ENCODE measurements around the gene IGSF3. TPM values are rescaled to one million over a fixed set of nuclear protein-coding genes. Genes with fewer than 3 reads are reported as not detected.
A peak's percentile ranks its signal among the peaks of the same experiment; 100 is the strongest.
"Not testable (repeated sequence)": the region's sequence is repeated elsewhere in the genome, so short reads cannot be mapped to it uniquely, and the experiment has no call there.

The IGSF3 gene
- total RNA-seq, 1 donor from 2014 or later, result 27.2 TPM

GRCh38 chr1:116645802-116646672 is 21.5 kb downstream of the IGSF3 start:
- not testable (repeated sequence) for H3K9me3 Mint-ChIP-seq; H3K27me3 Mint-ChIP-seq (ENCODE audit: low read depth); H3K36me3 Mint-ChIP-seq (ENCODE audit: low read depth); DNase-seq (ENCODE audit: low read depth, low spot score)
- Mint-ChIP-seq H3K27ac (ENCODE audit: unreplicated experiment) (peak overlapping the region; percentile 75), H3K4me1 (peaks cover 57% of the 10 kb centered on the region), H3K4me3 (peak overlapping the region; percentile 38)
- peak; percentile 23 for TF ChIP-seq CTCF (conservative IDR thresholded peaks at IDR 0.05)

GRCh38 chr1:116644993-116645392 is 22.5 kb downstream of the IGSF3 start:
- H3K4me3 Mint-ChIP-seq, result peak overlapping the region; percentile 25
- H3K27me3 Mint-ChIP-seq (ENCODE audit: low read depth); H3K9me3 Mint-ChIP-seq: not testable (repeated sequence)

GRCh38 chr1:116644096-116644495 is 23.4 kb downstream of the IGSF3 start:
- H3K27ac Mint-ChIP-seq (ENCODE audit: unreplicated experiment); H3K27me3 Mint-ChIP-seq (ENCODE audit: low read depth); H3K36me3 Mint-ChIP-seq (ENCODE audit: low read depth); DNase-seq (ENCODE audit: low read depth, low spot score); H3K9me3 Mint-ChIP-seq: not testable (repeated sequence)
- H3K4me1 Mint-ChIP-seq, result peaks cover 60% of the 10 kb centered on the region
- peak overlapping the region; percentile 28 for H3K4me3 Mint-ChIP-seq

More at GRCh38 chr1:116644993-116645392, 22.5 kb downstream of the IGSF3 start:
- DNase-seq (ENCODE audit: low read depth, low spot score); H3K27ac Mint-ChIP-seq (ENCODE audit: unreplicated experiment); H3K36me3 Mint-ChIP-seq (ENCODE audit: low read depth): not testable (repeated sequence)
- H3K4me1 Mint-ChIP-seq, result peaks cover 60% of the 10 kb centered on the region

GRCh38 chr1:116643281-116643751 is 24.2 kb downstream of the IGSF3 start:
- Mint-ChIP-seq H3K27ac (ENCODE audit: unreplicated experiment) (peak overlapping the region; percentile 70), H3K4me3 (peak overlapping the region; percentile 58), H3K4me1 (peaks cover 62% of the 10 kb centered on the region)
- not testable (repeated sequence) for H3K36me3 Mint-ChIP-seq (ENCODE audit: low read depth); H3K9me3 Mint-ChIP-seq; DNase-seq (ENCODE audit: low read depth, low spot score); H3K27me3 Mint-ChIP-seq (ENCODE audit: low read depth)

- not testable (repeated sequence) for H3K9me3 Mint-ChIP-seq; DNase-seq (ENCODE audit: low read depth, low spot score); H3K27me3 Mint-ChIP-seq (ENCODE audit: low read depth); H3K4me3 Mint-ChIP-seq; H3K36me3 Mint-ChIP-seq (ENCODE audit: low read depth)
- Mint-ChIP-seq H3K27ac (ENCODE audit: unreplicated experiment) (peak overlapping the region; percentile 73), H3K4me1 (peaks cover 70% of the 10 kb centered on the region)
These were observed 24.9 kb downstream of the IGSF3 start for GRCh38 chr1:116642311-116643280.

- not testable (repeated sequence) for H3K4me3 Mint-ChIP-seq; H3K36me3 Mint-ChIP-seq (ENCODE audit: low read depth); DNase-seq (ENCODE audit: low read depth, low spot score); H3K27ac Mint-ChIP-seq (ENCODE audit: unreplicated experiment); H3K9me3 Mint-ChIP-seq; H3K27me3 Mint-ChIP-seq (ENCODE audit: low read depth)
- peaks cover 25% of the 10 kb centered on the region for H3K4me1 Mint-ChIP-seq
These were observed 29.9 kb downstream of the IGSF3 start for GRCh38 chr1:116637583-116637982.

- DNase-seq (ENCODE audit: low read depth, low spot score); H3K27ac Mint-ChIP-seq (ENCODE audit: unreplicated experiment); H3K4me3 Mint-ChIP-seq; H3K36me3 Mint-ChIP-seq (ENCODE audit: low read depth); H3K9me3 Mint-ChIP-seq; H3K27me3 Mint-ChIP-seq (ENCODE audit: low read depth): not testable (repeated sequence)
- peaks cover 22% of the 10 kb centered on the region for H3K4me1 Mint-ChIP-seq
These were observed 30.9 kb downstream of the IGSF3 start for GRCh38 chr1:116636584-116636983.

- Mint-ChIP-seq H3K27ac (ENCODE audit: unreplicated experiment) (peak overlapping the region; percentile 20), H3K4me1 (peaks cover 22% of the 10 kb centered on the region)
- not testable (repeated sequence) for H3K4me3 Mint-ChIP-seq; H3K27me3 Mint-ChIP-seq (ENCODE audit: low read depth); DNase-seq (ENCODE audit: low read depth, low spot score); H3K9me3 Mint-ChIP-seq; H3K36me3 Mint-ChIP-seq (ENCODE audit: low read depth)
These were observed 33.1 kb downstream of the IGSF3 start for GRCh38 chr1:116634386-116634785.

- H3K4me1 Mint-ChIP-seq, result peaks cover 11% of the 10 kb centered on the region
- not testable (repeated sequence) for H3K36me3 Mint-ChIP-seq (ENCODE audit: low read depth); DNase-seq (ENCODE audit: low read depth, low spot score); H3K27ac Mint-ChIP-seq (ENCODE audit: unreplicated experiment); H3K9me3 Mint-ChIP-seq; H3K27me3 Mint-ChIP-seq (ENCODE audit: low read depth); H3K4me3 Mint-ChIP-seq
These were observed 35.3 kb downstream of the IGSF3 start for GRCh38 chr1:116631996-116632925.

GRCh38 chr1:116631554-116631953 is 36.0 kb downstream of the IGSF3 start:
- H3K4me3 Mint-ChIP-seq; H3K27ac Mint-ChIP-seq (ENCODE audit: unreplicated experiment); H3K9me3 Mint-ChIP-seq; H3K36me3 Mint-ChIP-seq (ENCODE audit: low read depth); DNase-seq (ENCODE audit: low read depth, low spot score); H3K27me3 Mint-ChIP-seq (ENCODE audit: low read depth): not testable (repeated sequence)
- H3K4me1 Mint-ChIP-seq, result peaks cover 11% of the 10 kb centered on the region
